Natural killer cell (primary cell): ENCODE results near the gene CDK18. TPM values are rescaled to one million over a fixed set of nuclear protein-coding genes. Genes with fewer than 3 reads are reported as not detected.

Experiments used
- ATAC-seq, 3 donors: fragments of 150-1000 bp in 2 of 3; fragments of 200-7000 bp in 1 of 3; cut with Tn5 transposase; 1 replicate in 1 of 3; 2 replicates in 2 of 3; pipeline ENCODE4 v1.10.0; 2021; ENCODE audit warnings: mild to moderate bottlenecking in 2 of 3, moderate library complexity in 2 of 3
- DNase-seq, 2 donors: peaks; one replicate each; pipeline versions ENCODE4 v3.0.0 to v3.0.0-alpha.2; 2013 to 2021; ENCODE audit warnings: mixed read lengths in 1 of 2
- H3K27ac ChIP-seq: one replicate; pipeline ENCODE4 v1.5.1; 2013; ENCODE audit warnings: mild to moderate bottlenecking, low read length
- H3K27me3 ChIP-seq: one replicate; pipeline ENCODE4 v1.6.1; 2013; ENCODE audit warnings: low read length; ENCODE audit not compliant: control insufficient read depth, insufficient read depth
- H3K36me3 ChIP-seq: one replicate; pipeline ENCODE4 v1.6.1; 2013; ENCODE audit warnings: low read length; ENCODE audit not compliant: control insufficient read depth, insufficient read depth
- H3K4me1 ChIP-seq: one replicate; pipeline ENCODE4 v1.6.1; 2013; ENCODE audit warnings: low read length; ENCODE audit not compliant: control insufficient read depth, insufficient read depth
- H3K4me3 ChIP-seq: one replicate; pipeline ENCODE4 v1.5.1; 2013; ENCODE audit warnings: low read length
- H3K9me3 ChIP-seq: one replicate; pipeline ENCODE4 v1.6.1; 2013; ENCODE audit warnings: low read length; ENCODE audit not compliant: control insufficient read depth, insufficient read depth
- H3K27ac Mint-ChIP-seq, 2 donors: one replicate each; pipeline ENCODE4 v1.8.0; 2022; ENCODE audit warnings: mild to moderate bottlenecking in 2 of 2, mixed read lengths in 2 of 2, moderate library complexity in 1 of 2
- H3K27me3 Mint-ChIP-seq, 2 donors: one replicate each; pipeline ENCODE4 v1.8.0; 2022; ENCODE audit warnings: low read depth in 2 of 2, mixed read lengths in 2 of 2
- H3K36me3 Mint-ChIP-seq: one replicate; pipeline ENCODE4 v1.8.0; 2022; ENCODE audit warnings: mixed read lengths
- H3K4me1 Mint-ChIP-seq, 2 donors: one replicate each; pipeline ENCODE4 v1.8.0; 2022; ENCODE audit warnings: mixed read lengths in 2 of 2
- H3K4me3 Mint-ChIP-seq: one replicate; pipeline ENCODE4 v1.8.0; 2022; ENCODE audit warnings: mild to moderate bottlenecking, moderate library complexity, mixed read lengths
- H3K9me3 Mint-ChIP-seq, 2 donors: one replicate each; pipeline ENCODE4 v1.8.0; 2022; ENCODE audit warnings: mixed read lengths in 2 of 2
- CTCF ChIP-seq: fragments of 200-600 bp; IDR thresholded peaks from one replicate; pipeline ENCODE4 v1.8.0; 2022; ENCODE audit warnings: antibody characterized with exemption
- WGBS: methylation state at CpG from one replicate; pipeline ENCODE4 v1.1.7; 2013; ENCODE audit warnings: missing lambda C conversion rate; ENCODE audit not compliant: insufficient coverage; 5-methylcytosine and 5-hydroxymethylcytosine counted together
- intact Hi-C: fragments of 100-400 bp; cut with micrococcal nuclease; formaldehyde crosslinking; loops from one replicate; pipeline ENCODE4 v1.14.2; 2022
- total RNA-seq, 4 donors: library from RNA; stranded (reverse); fragments of 120-200 nt in 1 of 4; gene quantifications; one replicate each; pipeline versions ENCODE4 v1.2.3 to v1.2.4, GENCODE V29; 2013 to 2022

CDK18 gene
- total RNA-seq, 3 donors from 2014 or later (not counting 1 experiment from before 2014, with no cell fraction given), result 1.9 to 5.3 (median 4.0) TPM

GRCh38 chr1:205517288-205517687 lies 12.8 kb downstream of the CDK18 start:
- no peak overlapping the region for H3K27ac ChIP-seq

GRCh38 chr1:205517763-205518162 lies 13.3 kb downstream of the CDK18 start:
- TF ChIP-seq CTCF, result no peak
- no peaks in the 10 kb centered on the region for H3K4me1 ChIP-seq
- H3K36me3 Mint-ChIP-seq, result no peaks in the 10 kb centered on the region
- H3K4me1 Mint-ChIP-seq, result no peaks in the 10 kb centered on the region
- 85% methylated on average over 5 of the region's 5 CpGs for whole genome bisulfite sequencing
- DNase-seq, result no peak
- H3K4me3 Mint-ChIP-seq, result no peak overlapping the region
- no peak overlapping the region for H3K4me3 ChIP-seq
- H3K9me3 ChIP-seq, result no peaks in the 10 kb centered on the region
- H3K36me3 ChIP-seq, result no peaks in the 10 kb centered on the region
- no peaks in the 10 kb centered on the region for H3K27me3 ChIP-seq
- H3K27ac ChIP-seq, result no peak overlapping the region
- H3K27me3 Mint-ChIP-seq, result peaks cover 0 to 5% of the 10 kb centered on the region in 2 donors
- intact Hi-C loops, result no loop called here
- no peaks in the 10 kb centered on the region for H3K9me3 Mint-ChIP-seq
- no peak for ATAC-seq
- H3K27ac Mint-ChIP-seq, result no peak overlapping the region

More at GRCh38 chr1:205517288-205517687, 12.8 kb downstream of the CDK18 start:
- H3K27me3 Mint-ChIP-seq, result peaks cover 0 to 5% of the 10 kb centered on the region in 2 donors
- Histone ChIP-seq H3K9me3 (no peaks in the 10 kb centered on the region), H3K36me3 (no peaks in the 10 kb centered on the region), H3K4me1 (no peaks in the 10 kb centered on the region), H3K27me3 (no peaks in the 10 kb centered on the region), H3K4me3 (no peak overlapping the region)
- no peaks in the 10 kb centered on the region for H3K36me3 Mint-ChIP-seq
- H3K4me3 Mint-ChIP-seq, result no peak overlapping the region
- H3K4me1 Mint-ChIP-seq, result no peaks in the 10 kb centered on the region
- H3K27ac Mint-ChIP-seq, result no peak overlapping the region
- DNase-seq (no peak), ATAC-seq (no peak)
- TF ChIP-seq CTCF, result no peak
- no peaks in the 10 kb centered on the region for H3K9me3 Mint-ChIP-seq
- intact Hi-C loops, result no loop called here
- 89% methylated on average over 3 of the region's 3 CpGs for WGBS

GRCh38 chr1:205518661-205519540 lies 14.4 kb downstream of the CDK18 start:
- intact Hi-C loops, result no loop called here
- H3K36me3 ChIP-seq, result no peaks in the 10 kb centered on the region

More at GRCh38 chr1:205518661-205519540, 14.4 kb downstream of the CDK18 start:
- H3K4me3 Mint-ChIP-seq, result no peak overlapping the region
- DNase-seq (no peak), ATAC-seq (no peak)
- H3K9me3 Mint-ChIP-seq, result no peaks in the 10 kb centered on the region
- H3K36me3 Mint-ChIP-seq, result no peaks in the 10 kb centered on the region
- H3K4me3 ChIP-seq, result no peak overlapping the region
- H3K27me3 ChIP-seq, result no peaks in the 10 kb centered on the region
- no peaks in the 10 kb centered on the region for H3K4me1 ChIP-seq
- no peak overlapping the region for H3K27ac Mint-ChIP-seq
- no peak for TF ChIP-seq CTCF
- WGBS, result 82% methylated on average over 8 of the region's 8 CpGs
- H3K9me3 ChIP-seq, result no peaks in the 10 kb centered on the region
- no peak overlapping the region for H3K27ac ChIP-seq
- H3K4me1 Mint-ChIP-seq, result no peaks in the 10 kb centered on the region
- peaks cover 0 to 5% of the 10 kb centered on the region in 2 donors for H3K27me3 Mint-ChIP-seq
